Erythroblast (primary cell): ENCODE measurements around the gene DOCK4.

Experiments
- GATA1 ChIP-seq: IDR thresholded peaks from 2 replicates; pipeline ENCODE4 v1.6.1; 2011; ENCODE audit warnings: low read depth, mild to moderate bottlenecking, control low read depth, low read length, moderate library complexity
- POLR2A ChIP-seq: IDR thresholded peaks from 2 replicates; pipeline ENCODE4 v1.6.1; 2011; ENCODE audit warnings: mild to moderate bottlenecking, low read length

DNA sequence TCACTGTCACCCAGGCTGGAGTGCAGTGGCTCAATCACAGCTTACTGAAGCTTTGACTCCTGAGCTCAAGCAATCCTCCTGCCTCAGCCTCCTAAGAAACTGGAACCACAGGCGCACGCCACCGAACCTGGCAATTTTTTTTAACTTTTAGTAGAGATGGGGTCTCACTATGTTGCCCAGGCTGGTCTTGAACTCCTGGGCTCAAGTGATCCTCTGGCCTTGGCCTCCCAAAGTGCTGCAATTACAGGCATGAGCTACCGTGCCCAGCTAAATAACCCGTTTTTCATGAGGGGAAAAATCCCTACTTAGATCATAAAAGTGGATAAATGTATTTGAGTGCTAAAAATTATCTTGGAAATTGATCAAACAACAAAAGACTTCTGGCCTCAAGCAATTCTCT, 443.4 kb downstream of the DOCK4 start:
- TF ChIP-seq POLR2A: no peak
- no peak for TF ChIP-seq GATA1
